OCI-LY7 (cell line): ENCODE data around the gene SSU72.

Experiments
- CTCF ChIP-seq: fragments of 200-600 bp; sonication (generic); conservative IDR thresholded peaks from 2 replicates; pipeline ENCODE4 v1.5.1; 2014; ENCODE audit warnings: mild to moderate bottlenecking, antibody characterized with exemption, low read length, moderate library complexity, mixed read lengths
- EZH2phosphoT487 ChIP-seq: fragments of 200-600 bp; sonication (generic); IDR thresholded peaks from 2 replicates; pipeline ENCODE4 v1.6.1; 2018; ENCODE audit warnings: low read depth, borderline replicate concordance, mild to moderate bottlenecking, mixed run types, antibody characterized with exemption, low read length, moderate library complexity, mixed read lengths

- TF ChIP-seq CTCF, result no peak
- TF ChIP-seq EZH2phosphoT487, result no peak
Observed at GRCh38 chr1:1521331-1521730, 53.3 kb downstream of the SSU72 start.
